H1 (cell line): Measurements from ENCODE around the gene TEAD1. TPM values are rescaled to one million over a fixed set of nuclear protein-coding genes. Genes with fewer than 3 reads are reported as not detected.

Experiments
- BACH1 ChIP-seq: IDR thresholded peaks from 2 replicates; pipeline ENCODE4 v1.6.1; 2012; ENCODE audit warnings: low read length, improper control_type of control experiment
- BRCA1 ChIP-seq: IDR thresholded peaks from 2 replicates; pipeline ENCODE4 v1.6.1; 2012; ENCODE audit warnings: low read depth, low read length, improper control_type of control experiment
- HDAC2 ChIP-seq, 2 experiments: fragments of 300-600 bp in 1 of 2; sonication (generic) in 1 of 2; IDR thresholded peaks; 2 replicates each; pipeline ENCODE4 v1.6.1; 2011 to 2012; ENCODE audit warnings: low read depth in 2 of 2, low read length in 2 of 2, mild to moderate bottlenecking in 2 of 2, moderate library complexity in 2 of 2, borderline replicate concordance in 1 of 2, inconsistent platforms in 1 of 2
- HDAC6 ChIP-seq: IDR thresholded peaks from one replicate; pipeline ENCODE4 v1.7.1; 2012; ENCODE audit warnings: low read depth, mild to moderate bottlenecking, inconsistent platforms, low read length, moderate library complexity
- JUND ChIP-seq: IDR thresholded peaks from 2 replicates; pipeline ENCODE4 v1.6.1; 2011; ENCODE audit warnings: mild to moderate bottlenecking, improper control_type of control experiment, low read length
- RAD21 ChIP-seq, 2 experiments: IDR thresholded peaks in 1 of 2; conservative IDR thresholded peaks in 1 of 2; 2 replicates each; pipeline ENCODE4 v1.6.1; 2011; ENCODE audit warnings: low read depth in 2 of 2, low read length in 2 of 2, improper control_type of control experiment in 1 of 2, inconsistent platforms in 1 of 2, mild to moderate bottlenecking in 1 of 2, moderate library complexity in 1 of 2
- SRF ChIP-seq: IDR thresholded peaks from 2 replicates; pipeline ENCODE4 v1.6.1; 2011; ENCODE audit warnings: mild to moderate bottlenecking, low read depth, low read length, moderate library complexity
- TBP ChIP-seq: IDR thresholded peaks from 2 replicates; pipeline ENCODE4 v1.6.1; 2011; ENCODE audit warnings: low read depth, low read length, improper control_type of control experiment
- polyA plus RNA-seq, 7 experiments: library from polyadenylated mRNA; depleted of rRNA in 3 of 7; stranded (reverse) in 5 of 7; unstranded in 2 of 7; fragments of >200 nt in 5 of 7; fragments of 200-250 nt in 2 of 7; gene quantifications; 1 replicate in 5 of 7; 2 replicates in 1 of 7; 4 replicates in 1 of 7; pipeline versions ENCODE4 v1.2.1 to v1.2.3, GENCODE V29; 2011 to 2013; ENCODE audit warnings: missing spikeins in 2 of 7, mixed read lengths in 2 of 7
- total RNA-seq: library from RNA; stranded (reverse); fragmentation: NEBNext Ultra II Directional; extraction: Animal tissue kit (Norgen Biotek cat#: 25700); gene quantifications from 2 replicates; pipeline ENCODE4 v1.2.1, GENCODE V29; 2021

Gene TEAD1
- total and polyA plus RNA-seq, 2 of the 8 experiments (the other 6 are each of a cell fraction or from before 2014, with no cell fraction given) = 15.6 to 67.4 TPM

- no peak for TF ChIP-seq HDAC2 (IDR thresholded peaks at IDR 0.05; ENCODE audit: borderline replicate concordance in 1 of 2, low read depth in 2 of 2, low read length in 2 of 2)
- TF ChIP-seq SRF = no peak
- TF ChIP-seq BACH1 = no peak
- no peak for TF ChIP-seq HDAC6
- no peak for TF ChIP-seq TBP
- TF ChIP-seq JUND = no peak
- TF ChIP-seq BRCA1 = no peak
- TF ChIP-seq RAD21 (IDR thresholded peaks at IDR 0.05 in 1 of 2, conservative IDR thresholded peaks at IDR 0.05 in 1 of 2; ENCODE audit: low read depth in 2 of 2, low read length in 2 of 2) = no peak
Measured at GRCh38 chr11:12677131-12677530, 2.9 kb downstream of the TEAD1 start (continued).
